ENCODE results near the gene TKTL1.

DNA sequence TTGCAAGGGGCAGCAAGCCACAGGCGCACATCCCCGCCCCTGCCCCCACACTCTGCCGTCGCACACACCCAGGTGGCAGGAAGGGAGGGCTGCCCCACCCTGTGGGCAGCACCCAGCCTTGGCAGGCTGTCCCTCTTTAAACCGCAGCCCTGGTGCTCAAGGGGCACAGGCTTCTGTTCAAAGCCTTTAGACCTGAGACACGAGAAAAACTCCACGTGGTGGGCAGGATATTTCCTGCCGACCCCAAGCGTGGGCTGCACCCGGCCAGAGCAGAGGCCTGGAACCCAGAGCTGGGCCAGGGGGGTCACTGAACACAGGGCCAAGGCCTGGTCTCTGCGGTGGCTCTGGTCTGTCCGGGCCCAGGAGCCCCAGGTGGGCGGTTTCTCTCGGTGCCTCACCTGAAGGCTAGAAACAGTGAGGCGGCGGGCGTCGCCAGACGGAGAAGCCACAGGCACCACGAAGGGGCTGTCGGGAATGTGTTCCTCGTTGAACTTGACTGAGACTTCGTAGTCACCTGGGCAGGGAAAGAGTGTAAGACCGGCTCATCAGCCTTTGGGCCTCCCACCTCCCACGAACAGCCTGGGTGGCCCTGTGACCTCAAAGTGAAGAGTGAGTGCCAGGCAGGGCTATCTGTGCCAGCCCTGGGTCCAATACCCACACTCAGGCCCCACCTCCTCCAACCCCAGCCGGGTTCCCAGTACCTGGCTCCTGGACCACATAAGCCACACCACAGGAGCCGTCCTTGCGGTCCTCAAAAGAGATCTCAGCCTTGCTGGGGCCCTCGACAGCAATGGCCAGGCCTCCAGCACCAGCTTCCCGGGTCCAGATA is 55.8 kb downstream of the TKTL1 start:
- TF ChIP-seq, protein P1, sequence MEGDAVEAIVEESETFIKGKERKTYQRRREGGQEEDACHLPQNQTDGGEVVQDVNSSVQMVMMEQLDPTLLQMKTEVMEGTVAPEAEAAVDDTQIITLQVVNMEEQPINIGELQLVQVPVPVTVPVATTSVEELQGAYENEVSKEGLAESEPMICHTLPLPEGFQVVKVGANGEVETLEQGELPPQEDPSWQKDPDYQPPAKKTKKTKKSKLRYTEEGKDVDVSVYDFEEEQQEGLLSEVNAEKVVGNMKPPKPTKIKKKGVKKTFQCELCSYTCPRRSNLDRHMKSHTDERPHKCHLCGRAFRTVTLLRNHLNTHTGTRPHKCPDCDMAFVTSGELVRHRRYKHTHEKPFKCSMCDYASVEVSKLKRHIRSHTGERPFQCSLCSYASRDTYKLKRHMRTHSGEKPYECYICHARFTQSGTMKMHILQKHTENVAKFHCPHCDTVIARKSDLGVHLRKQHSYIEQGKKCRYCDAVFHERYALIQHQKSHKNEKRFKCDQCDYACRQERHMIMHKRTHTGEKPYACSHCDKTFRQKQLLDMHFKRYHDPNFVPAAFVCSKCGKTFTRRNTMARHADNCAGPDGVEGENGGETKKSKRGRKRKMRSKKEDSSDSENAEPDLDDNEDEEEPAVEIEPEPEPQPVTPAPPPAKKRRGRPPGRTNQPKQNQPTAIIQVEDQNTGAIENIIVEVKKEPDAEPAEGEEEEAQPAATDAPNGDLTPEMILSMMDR (conservative IDR thresholded peaks at IDR 0.05) = no peak
- no peak for TF ChIP-seq ZFX (IDR thresholded peaks at IDR 0.05)
